CD4-positive, alpha-beta T cell treated with Interleukin-2 at 100 ng/mL for 4 hours (primary cell): ENCODE measurements around the gene VEZT.

Experiments used
- DNase-seq: peaks from one replicate; pipeline ENCODE4 v3.0.0-alpha.2; 2020; ENCODE audit warnings: low spot score

The VEZT gene

GRCh38 chr12:95198914-95199313 lies 18.7 kb upstream of the VEZT start:
- no peak for DNase-seq

GRCh38 chr12:95200128-95200894 lies 17.3 kb upstream of the VEZT start:
- no peak for DNase-seq

- DNase-seq, result no peak
Measured at GRCh38 chr12:95201056-95201670, 16.4 kb upstream of the VEZT start.

GRCh38 chr12:95202691-95203486 lies 14.7 kb upstream of the VEZT start:
- DNase-seq, result no peak

- DNase-seq, result no peak
Measured at GRCh38 chr12:95203487-95204030, 14.0 kb upstream of the VEZT start.

GRCh38 chr12:95204141-95204866 lies 13.3 kb upstream of the VEZT start:
- DNase-seq, result no peak

- DNase-seq, result no peak
Measured at GRCh38 chr12:95205016-95205624, 12.5 kb upstream of the VEZT start.

- no peak for DNase-seq
Measured at GRCh38 chr12:95205685-95206084, 11.9 kb upstream of the VEZT start.

GRCh38 chr12:95206916-95207315 lies 10.7 kb upstream of the VEZT start:
- DNase-seq, result no peak

GRCh38 chr12:95207407-95207806 lies 10.2 kb upstream of the VEZT start:
- DNase-seq, result no peak

- no peak for DNase-seq
Measured at GRCh38 chr12:95208678-95209077, 8.9 kb upstream of the VEZT start.

GRCh38 chr12:95212586-95212985 lies 5.0 kb upstream of the VEZT start:
- DNase-seq, result no peak

- no peak for DNase-seq
Measured at GRCh38 chr12:95213119-95213518, 4.5 kb upstream of the VEZT start.

GRCh38 chr12:95213928-95214327 lies 3.7 kb upstream of the VEZT start:
- no peak for DNase-seq

- no peak for DNase-seq
Measured at GRCh38 chr12:95214466-95214865, 3.1 kb upstream of the VEZT start.

GRCh38 chr12:95215949-95216348 lies 1.7 kb upstream of the VEZT start:
- DNase-seq, result no peak

GRCh38 chr12:95216711-95217376 lies 763 bp upstream of the VEZT start:
- DNase-seq, result peak; percentile 14

GRCh38 chr12:95218150-95219133 lies 835 bp downstream of the VEZT start:
- DNase-seq, result peak; percentile 48

GRCh38 chr12:95220190-95220589 lies 2.6 kb downstream of the VEZT start:
- DNase-seq, result no peak

GRCh38 chr12:95220726-95221125 lies 3.1 kb downstream of the VEZT start:
- no peak for DNase-seq
